Endothelial cell of umbilical vein (primary cell): Measurements from ENCODE around the gene FYTTD1. TPM values are rescaled to one million over a fixed set of nuclear protein-coding genes. Genes with fewer than 3 reads are reported as not detected.

ENCODE experiments used
- BruUV-seq: library from RNA; stranded (reverse); fragments of 400-500 nt; replicated peaks from 2 replicates; lab custom pipeline; 2021; lab: Mats Ljungman, UMichigan
- CTCF ChIA-PET: fragments of 300-600, 350-600 bp; sonication (Branson Sonifier 250); formaldehyde crosslinking; loops from one replicate; lab custom pipeline; 2021; ENCODE audit warnings: antibody characterized with exemption, inconsistent platforms; lab: Charles Lee
- POLR2A ChIA-PET: fragments of 300-600, 350-600 bp; sonication (Branson Sonifier 250); formaldehyde crosslinking; loops from one replicate; lab custom pipeline; 2021; ENCODE audit warnings: antibody characterized with exemption, inconsistent platforms; lab: Charles Lee
- DNase-seq: peaks from one replicate; pipeline ENCODE4 v3.0.0-alpha.2; 2011; ENCODE audit warnings: low read depth, low spot score
- FAIRE-seq: peaks from 2 replicates; lab custom pipeline; 2011; peaks lifted over from hg19 to GRCh38; lab: Jason Lieb, UNC
- H2AFZ ChIP-seq: 2 replicates; pipeline ENCODE4 v1.6.0; 2012; ENCODE audit warnings: low read depth, low read length, control low read depth, inconsistent platforms
- H3K27ac ChIP-seq: 2 replicates; pipeline ENCODE4 v1.5.1; 2011; ENCODE audit warnings: low read depth, mild to moderate bottlenecking, control low read depth, low read length, moderate library complexity; ENCODE audit not compliant: insufficient read depth
- H3K27me3 ChIP-seq, 2 experiments: 2 replicates each; pipeline versions ENCODE4 v1.6.0 to v1.6.1; 2011; ENCODE audit warnings: low read length in 2 of 2, mixed read lengths in 1 of 2; ENCODE audit not compliant: control insufficient read depth in 2 of 2, insufficient read depth in 2 of 2
- H3K36me3 ChIP-seq, 2 experiments: 2 replicates in 1 of 2; 3 replicates in 1 of 2; pipeline ENCODE4 v1.5.1; 2011; ENCODE audit warnings: low read length in 2 of 2, mild to moderate bottlenecking in 1 of 2, moderate library complexity in 1 of 2; ENCODE audit not compliant: control insufficient read depth in 2 of 2, insufficient read depth in 2 of 2; ENCODE audit errors: extremely low read depth in 1 of 2
- H3K4me1 ChIP-seq: 3 replicates; pipeline ENCODE4 v1.5.1; 2011; ENCODE audit warnings: mild to moderate bottlenecking, low read length; ENCODE audit not compliant: control insufficient read depth, insufficient read depth; ENCODE audit errors: extremely low read depth
- H3K4me2 ChIP-seq: 2 replicates; pipeline ENCODE4 v1.6.1; 2011; ENCODE audit warnings: low read length, control low read depth, mixed read lengths; ENCODE audit not compliant: insufficient read depth
- H3K4me3 ChIP-seq, 3 experiments: fragments of 200-600 bp in 1 of 3; sonication (generic), shearing (Covaris generic) in 1 of 3; replicated peaks in 1 of 3; 2 replicates each; pipeline ENCODE4 v1.5.1; 2011 to 2016; ENCODE audit warnings: control low read depth in 3 of 3, low read length in 3 of 3, mild to moderate bottlenecking in 2 of 3, inconsistent platforms in 1 of 3, low read depth in 1 of 3, moderate library complexity in 1 of 3; ENCODE audit not compliant: insufficient read depth in 1 of 3
- H3K79me2 ChIP-seq: 2 replicates; pipeline ENCODE4 v1.6.0; 2012; ENCODE audit warnings: low read length, inconsistent platforms; ENCODE audit not compliant: control insufficient read depth, insufficient read depth
- H3K9ac ChIP-seq: replicated peaks from 2 replicates; pipeline ENCODE3; 2011; ENCODE audit warnings: low read length, control low read depth; ENCODE audit not compliant: insufficient read depth; ENCODE audit errors: extremely low read depth
- H3K9me1 ChIP-seq: replicated peaks from 3 replicates; pipeline ENCODE4 v1.6.0; 2011; ENCODE audit warnings: mild to moderate bottlenecking, low read length; ENCODE audit not compliant: control insufficient read depth, insufficient read depth; ENCODE audit errors: extremely low read depth
- H3K9me3 ChIP-seq: replicated peaks from 2 replicates; pipeline ENCODE4 v1.5.1; 2012; ENCODE audit warnings: low read length, inconsistent platforms; ENCODE audit not compliant: control insufficient read depth, insufficient read depth
- H4K20me1 ChIP-seq: replicated peaks from 2 replicates; pipeline ENCODE3; 2011; ENCODE audit warnings: mild to moderate bottlenecking, low read length; ENCODE audit not compliant: control insufficient read depth, insufficient read depth; ENCODE audit errors: extremely low read depth
- EZH2 ChIP-seq: IDR thresholded peaks from 2 replicates; pipeline ENCODE4 v1.6.1; 2012; ENCODE audit warnings: borderline replicate concordance, low read depth, mild to moderate bottlenecking, moderate library complexity, low read length, inconsistent platforms; ENCODE audit not compliant: severe bottlenecking
- FOS ChIP-seq: IDR thresholded peaks from 2 replicates; pipeline ENCODE4 v1.6.1; 2011; ENCODE audit warnings: mild to moderate bottlenecking, low read length, moderate library complexity, borderline replicate concordance; ENCODE audit not compliant: insufficient read depth
- MYC ChIP-seq: IDR thresholded peaks from one replicate; pipeline ENCODE4 v1.6.1; 2011; ENCODE audit warnings: mild to moderate bottlenecking, low read depth, low read length
- POLR2A ChIP-seq: IDR thresholded peaks from 2 replicates; pipeline ENCODE4 v1.6.1; 2012; ENCODE audit warnings: low read depth, mild to moderate bottlenecking, control low read depth, low read length
- POLR2AphosphoS5 ChIP-seq: IDR thresholded peaks from 2 replicates; pipeline ENCODE4 v1.6.1; 2012; ENCODE audit warnings: low read depth, mild to moderate bottlenecking, control low read depth, low read length, moderate library complexity; ENCODE audit not compliant: insufficient read depth
- dilution Hi-C: fragments of 300-500 bp; cut with MboI; formaldehyde crosslinking; loops from one replicate; pipeline ENCODE4 v1.15.0; 2019; ENCODE audit warnings: low sequenced_read_pairs; ENCODE audit not compliant: extremely low pct_ligation_motif_present
- intact Hi-C: fragments of 100-400 bp; cut with micrococcal nuclease; formaldehyde crosslinking; loops from one replicate; pipeline ENCODE4 v1.10.0; 2022
- polyA plus RNA-seq, 4 experiments: library from polyadenylated mRNA; depleted of rRNA in 3 of 4; stranded (reverse) in 3 of 4; unstranded in 1 of 4; fragments of >200 nt; gene quantifications; 2 replicates each; pipeline versions ENCODE4 v1.2.1 to v1.2.3, GENCODE V29; 2011 to 2012; ENCODE audit warnings: missing spikeins in 1 of 4
- total RNA-seq: library from RNA; stranded (reverse); gene quantifications from 2 replicates; pipeline ENCODE4 v1.2.3, GENCODE V29; 2021

FYTTD1 gene
- total and polyA plus RNA-seq, 2 donors (not counting 3 experiments of a cell fraction or from before 2014, with no cell fraction given) = 8.9 to 52.3 TPM

DNA sequence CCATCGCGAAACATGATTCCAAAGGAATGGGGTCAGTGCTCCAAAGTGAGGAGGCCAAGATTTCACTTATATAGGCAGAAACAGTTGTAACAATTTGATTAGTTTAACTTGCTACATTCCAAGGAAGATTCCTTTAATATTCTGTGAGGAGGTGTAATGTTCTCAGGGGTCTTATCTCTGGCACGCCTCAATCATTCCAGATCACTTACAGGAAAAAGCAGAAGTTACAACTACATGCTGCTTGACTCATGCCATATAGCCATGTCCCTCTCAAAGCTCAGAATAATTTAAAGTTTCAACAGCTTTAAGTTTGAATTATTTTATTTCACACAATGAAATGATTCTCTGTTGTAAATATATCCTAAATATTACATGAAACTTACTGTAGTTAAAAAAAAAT lies 3.5 kb upstream of the FYTTD1 start:
- Histone ChIP-seq H3K27ac (no peak overlapping the region), H3K27me3 (no peaks in the 10 kb centered on the region), H3K4me1 (peaks cover 6% of the 10 kb centered on the region), H3K79me2 (peaks cover 5% of the 10 kb centered on the region), H2AFZ (no peak overlapping the region), H3K4me2 (no peak overlapping the region), H3K9ac (no peak overlapping the region), H3K9me1 (no peaks in the 10 kb centered on the region), H3K4me3 (no peak overlapping the region), H3K9me3 (no peaks in the 10 kb centered on the region), H4K20me1 (no peaks in the 10 kb centered on the region), H3K36me3 (no peaks in the 10 kb centered on the region)
- no peak for FAIRE-seq
- no peak for TF ChIP-seq EZH2
- intact Hi-C loops (no loop called here), dilution Hi-C loops (no loop called here)
- ChIA-PET POLR2A (no interaction called here), CTCF (interaction anchor here (1.3 to 1.4 kb wide), 2 partner anchors 10 to 31 kb away, joined by 3 read pairs; partner anchors contain the start of gene RUBCN)
- no TSS peak for BruUV-seq
- no peak for DNase-seq

DNA sequence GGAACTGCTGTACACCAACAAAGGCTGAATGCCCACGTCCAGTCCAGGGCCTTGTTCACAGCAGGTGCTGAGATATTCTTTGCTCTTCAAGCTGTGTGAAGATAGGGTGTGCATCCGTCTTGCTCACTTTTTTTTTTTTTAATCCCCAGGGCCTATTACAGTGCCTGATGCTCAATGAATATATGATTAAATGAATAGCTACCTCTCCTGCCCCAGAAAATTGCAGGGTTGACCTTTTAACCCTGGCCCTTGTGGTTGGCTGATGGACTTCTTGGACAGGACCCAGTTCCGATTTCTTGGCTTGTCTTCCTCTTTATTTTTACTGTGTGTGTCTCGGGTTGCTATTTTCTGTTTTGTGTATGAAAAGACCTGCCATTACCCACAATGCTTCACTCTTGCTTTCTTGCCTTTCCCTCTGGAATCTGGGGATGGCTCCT lies 2.9 kb upstream of the FYTTD1 start:
- POLR2A ChIA-PET = no interaction called here
- no peaks in the 10 kb centered on the region for H3K36me3 ChIP-seq
- no peaks in the 10 kb centered on the region for H3K27me3 ChIP-seq
- H3K4me1 ChIP-seq = peaks cover 9% of the 10 kb centered on the region
- TF ChIP-seq FOS (no peak), POLR2AphosphoS5 (no peak), POLR2A (no peak), MYC (no peak), EZH2 (no peak)
- no TSS peak for BruUV-seq
- no peaks in the 10 kb centered on the region for H3K9me1 ChIP-seq
- dilution Hi-C loops (no loop called here), intact Hi-C loops (no loop called here)
- H3K4me2 ChIP-seq = no peak overlapping the region
- H3K79me2 ChIP-seq = peaks cover 11% of the 10 kb centered on the region
- FAIRE-seq (peak; percentile 55), DNase-seq (no peak)
- no peaks in the 10 kb centered on the region for H3K9me3 ChIP-seq
- no peak overlapping the region for H2AFZ ChIP-seq
- H3K4me3 ChIP-seq = no peak overlapping the region
- H3K27ac ChIP-seq = no peak overlapping the region
- CTCF ChIA-PET = interaction anchor here (1.3 to 1.4 kb wide), 2 partner anchors 10 to 32 kb away, joined by 3 read pairs; partner anchors contain the start of gene RUBCN
- no peak overlapping the region for H3K9ac ChIP-seq
- H4K20me1 ChIP-seq = no peaks in the 10 kb centered on the region
